Karpas-422 (cell line): ENCODE data around the gene ASAH2. TPM values are rescaled to one million over a fixed set of nuclear protein-coding genes. Genes with fewer than 3 reads are reported as not detected.
"Not testable (repeated sequence)": the region's sequence is repeated elsewhere in the genome, so short reads cannot be mapped to it uniquely, and the experiment has no call there.

Experiments used
- DNase-seq: peaks from one replicate; pipeline ENCODE4 v3.0.0-alpha.2; 2015
- H2AFZ ChIP-seq: fragments of 200-600 bp; sonication (generic); 2 replicates; pipeline ENCODE4 v1.6.1; 2014; ENCODE audit warnings: antibody characterized with exemption, low read length, mixed read lengths
- H3K27ac ChIP-seq: fragments of 200-600 bp; sonication (generic); 2 replicates; pipeline ENCODE4 v1.5.1; 2014; ENCODE audit warnings: mild to moderate bottlenecking, low read length, moderate library complexity
- H3K27me3 ChIP-seq: fragments of 200-600 bp; sonication (generic); 2 replicates; pipeline ENCODE4 v1.6.1; 2014; ENCODE audit warnings: low read length, mixed read lengths
- H3K36me3 ChIP-seq: fragments of 200-600 bp; sonication (generic); 2 replicates; pipeline ENCODE4 v1.6.1; 2014; ENCODE audit warnings: low read length, mixed read lengths; ENCODE audit not compliant: insufficient read depth
- H3K4me1 ChIP-seq: fragments of 200-600 bp; sonication (generic); 2 replicates; pipeline ENCODE4 v1.6.1; 2014; ENCODE audit warnings: mild to moderate bottlenecking, low read length, mixed read lengths
- H3K4me2 ChIP-seq: fragments of 200-600 bp; sonication (generic); 2 replicates; pipeline ENCODE4 v1.6.1; 2014; ENCODE audit warnings: low read length, low read depth, mild to moderate bottlenecking; ENCODE audit not compliant: poor library complexity, severe bottlenecking
- H3K4me3 ChIP-seq: fragments of 200-600 bp; sonication (generic); 2 replicates; pipeline ENCODE4 v1.5.1; 2014; ENCODE audit warnings: mild to moderate bottlenecking, antibody characterized with exemption, low read length, mixed read lengths
- H3K79me2 ChIP-seq: fragments of 200-600 bp; sonication (generic); 2 replicates; pipeline ENCODE4 v1.6.1; 2014; ENCODE audit warnings: mild to moderate bottlenecking, low read length, mixed read lengths
- H3K9ac ChIP-seq: fragments of 200-600 bp; sonication (generic); 2 replicates; pipeline ENCODE4 v1.6.0; 2014; ENCODE audit warnings: low read length
- H3K9me2 ChIP-seq: fragments of 200-600 bp; sonication (generic), shearing (Covaris generic); replicated peaks from 2 replicates; pipeline ENCODE4 v1.6.0; 2014; ENCODE audit warnings: mild to moderate bottlenecking, low read length, moderate library complexity; ENCODE audit not compliant: insufficient read depth
- H3K9me3 ChIP-seq: fragments of 300-700, 200-600 bp; sonication (generic); 2 replicates; pipeline ENCODE4 v1.6.1; 2014; ENCODE audit warnings: low read length, mixed read lengths
- H4K20me1 ChIP-seq: fragments of 200-600 bp; sonication (generic); 2 replicates; pipeline ENCODE4 v1.6.1; 2014; ENCODE audit warnings: mild to moderate bottlenecking, antibody characterized with exemption, low read length, low read depth; ENCODE audit not compliant: insufficient read depth
- total RNA-seq: library from RNA; depleted of rRNA; stranded (reverse); fragments of >200 nt; shearing (Covaris generic); gene quantifications from 2 replicates; pipeline ENCODE4 v1.2.3, GENCODE V29; 2014; ENCODE audit warnings: low replicate concordance

ASAH2 gene
- total RNA-seq, 1 experiment from 2014 or later: 8.7 TPM

DNA sequence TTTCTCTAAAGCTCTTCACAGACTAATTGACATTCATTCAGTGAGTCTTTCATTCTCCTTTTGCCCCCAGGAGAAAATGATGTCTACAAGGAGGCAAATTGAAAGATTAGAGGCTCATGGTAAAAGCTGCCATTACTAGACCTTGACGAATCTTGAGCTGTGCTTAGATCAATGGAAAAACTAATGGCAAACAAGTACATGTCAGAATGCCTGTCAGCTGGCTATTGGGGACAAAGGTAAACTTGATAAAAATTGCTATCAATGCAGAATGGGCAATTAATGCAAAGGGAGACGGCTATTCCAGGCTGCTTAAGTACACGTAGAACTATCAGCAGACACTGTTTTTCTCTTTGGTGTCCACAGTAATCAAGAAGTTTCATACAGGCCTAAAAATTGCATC lies 3.3 kb downstream of the ASAH2 start:
- no peaks in the 10 kb centered on the region for H3K27me3 ChIP-seq
- no peak overlapping the region for H2AFZ ChIP-seq
- no peak overlapping the region for H3K27ac ChIP-seq
- H3K9me3 ChIP-seq: no peaks in the 10 kb centered on the region
- H3K36me3 ChIP-seq: no peaks in the 10 kb centered on the region
- H4K20me1 ChIP-seq: no peaks in the 10 kb centered on the region
- DNase-seq: no peak
- H3K4me2 ChIP-seq: no peak overlapping the region
- H3K9ac ChIP-seq: no peak overlapping the region
- no peaks in the 10 kb centered on the region for H3K4me1 ChIP-seq
- no peaks in the 10 kb centered on the region for H3K9me2 ChIP-seq
- H3K79me2 ChIP-seq: no peaks in the 10 kb centered on the region
- H3K4me3 ChIP-seq: no peak overlapping the region

DNA sequence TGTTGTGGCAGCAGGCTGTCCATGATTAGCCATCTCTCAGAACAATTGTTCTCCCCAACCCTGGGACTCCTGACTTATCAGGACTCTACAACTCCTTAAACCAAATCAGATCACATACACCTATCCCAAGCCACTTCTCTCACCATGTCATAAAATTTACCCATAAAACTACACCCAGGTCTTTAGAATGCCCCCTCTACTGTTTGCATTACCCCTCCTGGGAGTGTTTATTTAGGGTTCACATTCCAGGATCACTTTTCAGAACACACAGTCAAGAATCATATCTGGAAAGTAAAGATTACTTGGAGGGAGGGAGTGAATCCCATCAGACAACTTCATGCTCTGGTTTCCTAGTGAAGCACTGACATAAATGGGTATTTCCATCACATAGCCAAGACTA lies 7.1 kb downstream of the ASAH2 start:
- H3K9me2 ChIP-seq: no peaks in the 10 kb centered on the region
- H3K9me3 ChIP-seq: no peaks in the 10 kb centered on the region
- H4K20me1 ChIP-seq: no peaks in the 10 kb centered on the region
- DNase-seq: no peak
- H2AFZ ChIP-seq: no peak overlapping the region
- no peaks in the 10 kb centered on the region for H3K36me3 ChIP-seq
- H3K4me3 ChIP-seq: no peak overlapping the region
- H3K4me1 ChIP-seq: no peaks in the 10 kb centered on the region
- no peaks in the 10 kb centered on the region for H3K27me3 ChIP-seq
- no peak overlapping the region for H3K4me2 ChIP-seq
- H3K79me2 ChIP-seq: no peaks in the 10 kb centered on the region
- no peak overlapping the region for H3K27ac ChIP-seq
- no peak overlapping the region for H3K9ac ChIP-seq

GRCh38 chr10:50242777-50243176 lies 8.5 kb downstream of the ASAH2 start:
- H3K79me2 ChIP-seq: no peaks in the 10 kb centered on the region
- no peaks in the 10 kb centered on the region for H3K9me3 ChIP-seq
- no peaks in the 10 kb centered on the region for H3K27me3 ChIP-seq
- no peak for DNase-seq
- H3K4me2 ChIP-seq: no peak overlapping the region
- H3K4me1 ChIP-seq: no peaks in the 10 kb centered on the region
- H3K36me3 ChIP-seq: no peaks in the 10 kb centered on the region
- no peak overlapping the region for H3K4me3 ChIP-seq
- no peaks in the 10 kb centered on the region for H3K9me2 ChIP-seq
- no peak overlapping the region for H3K9ac ChIP-seq
- H4K20me1 ChIP-seq: no peaks in the 10 kb centered on the region
- H2AFZ ChIP-seq: no peak overlapping the region
- no peak overlapping the region for H3K27ac ChIP-seq

DNA sequence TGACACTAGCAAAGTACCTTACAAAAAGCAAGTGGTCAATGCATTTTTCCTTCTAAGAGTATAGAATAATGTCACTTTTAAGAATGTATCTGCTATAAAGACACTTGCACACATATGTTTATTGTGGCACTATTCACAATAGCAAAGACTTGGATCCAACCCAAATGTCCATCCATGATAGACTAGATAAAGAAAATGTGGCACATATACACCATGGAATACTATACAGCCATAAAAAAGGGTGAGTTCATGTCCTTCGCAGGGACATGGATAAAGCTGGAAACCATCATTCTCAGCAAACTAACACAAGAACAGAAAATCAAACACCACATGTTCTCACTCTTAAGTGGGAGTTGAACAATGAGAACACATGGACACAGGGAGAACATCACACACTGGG lies 9.8 kb downstream of the ASAH2 start:
- not testable (repeated sequence) for H3K4me3 ChIP-seq, H4K20me1 ChIP-seq, H2AFZ ChIP-seq, H3K4me1 ChIP-seq, H3K36me3 ChIP-seq, H3K9ac ChIP-seq, H3K9me2 ChIP-seq, H3K79me2 ChIP-seq, H3K27me3 ChIP-seq, H3K27ac ChIP-seq, DNase-seq, H3K9me3 ChIP-seq, H3K4me2 ChIP-seq

- Histone ChIP-seq H3K36me3 (no peaks in the 10 kb centered on the region), H4K20me1 (no peaks in the 10 kb centered on the region), H3K4me2 (no peak overlapping the region), H3K9me3 (no peaks in the 10 kb centered on the region), H3K9ac (no peak overlapping the region), H3K27ac (no peak overlapping the region), H3K79me2 (no peaks in the 10 kb centered on the region), H2AFZ (no peak overlapping the region), H3K27me3 (no peaks in the 10 kb centered on the region), H3K9me2 (no peaks in the 10 kb centered on the region), H3K4me1 (no peaks in the 10 kb centered on the region), H3K4me3 (no peak overlapping the region)
- no peak for DNase-seq
These were observed 16.8 kb downstream of the ASAH2 start for GRCh38 chr10:50234486-50234885.

DNA sequence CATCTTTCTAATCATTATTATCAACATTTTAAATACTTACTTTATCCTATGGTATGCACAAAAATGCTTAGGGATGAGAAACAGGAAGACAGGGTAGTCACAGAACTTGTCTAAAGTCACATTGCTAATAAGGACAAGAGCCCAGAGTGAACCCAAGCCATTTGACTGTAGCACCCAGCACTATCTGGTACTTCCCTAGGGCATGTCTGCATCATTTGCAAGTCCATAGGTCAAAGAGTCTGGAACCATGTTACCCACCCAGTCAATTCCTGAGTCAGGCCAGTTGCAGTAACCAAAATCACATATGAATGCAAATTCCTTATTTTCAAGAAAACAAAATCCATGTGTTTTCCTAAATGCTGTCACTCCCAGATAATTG lies 19.1 kb downstream of the ASAH2 start:
- Histone ChIP-seq H2AFZ (no peak overlapping the region), H3K4me1 (no peaks in the 10 kb centered on the region), H3K27ac (no peak overlapping the region), H3K27me3 (no peaks in the 10 kb centered on the region), H3K36me3 (no peaks in the 10 kb centered on the region), H3K9me2 (no peaks in the 10 kb centered on the region), H3K4me2 (no peak overlapping the region), H3K9me3 (no peaks in the 10 kb centered on the region), H3K9ac (no peak overlapping the region), H4K20me1 (no peaks in the 10 kb centered on the region), H3K79me2 (no peaks in the 10 kb centered on the region), H3K4me3 (no peak overlapping the region)
- DNase-seq: no peak

- H3K4me1 ChIP-seq: no peaks in the 10 kb centered on the region
- H3K9me3 ChIP-seq: no peaks in the 10 kb centered on the region
- no peaks in the 10 kb centered on the region for H3K36me3 ChIP-seq
- no peak overlapping the region for H3K4me3 ChIP-seq
- H3K9me2 ChIP-seq: no peaks in the 10 kb centered on the region
- H3K27me3 ChIP-seq: no peaks in the 10 kb centered on the region
- H2AFZ ChIP-seq: no peak overlapping the region
- DNase-seq: no peak
- no peaks in the 10 kb centered on the region for H3K79me2 ChIP-seq
- H3K4me2 ChIP-seq: no peak overlapping the region
- no peaks in the 10 kb centered on the region for H4K20me1 ChIP-seq
- no peak overlapping the region for H3K27ac ChIP-seq
- H3K9ac ChIP-seq: no peak overlapping the region
These were observed 19.6 kb downstream of the ASAH2 start for GRCh38 chr10:50231515-50232260.

GRCh38 chr10:50229460-50229859 lies 21.9 kb downstream of the ASAH2 start:
- no peak overlapping the region for H3K27ac ChIP-seq

More at GRCh38 chr10:50229460-50229859, 21.9 kb downstream of the ASAH2 start:
- no peak overlapping the region for H3K4me2 ChIP-seq
- no peaks in the 10 kb centered on the region for H3K36me3 ChIP-seq
- H3K9me2 ChIP-seq: no peaks in the 10 kb centered on the region
- H3K79me2 ChIP-seq: no peaks in the 10 kb centered on the region
- H3K9me3 ChIP-seq: no peaks in the 10 kb centered on the region
- DNase-seq: no peak
- H2AFZ ChIP-seq: no peak overlapping the region
- no peaks in the 10 kb centered on the region for H3K27me3 ChIP-seq
- no peak overlapping the region for H3K4me3 ChIP-seq
- no peaks in the 10 kb centered on the region for H4K20me1 ChIP-seq
- no peak overlapping the region for H3K9ac ChIP-seq
- no peaks in the 10 kb centered on the region for H3K4me1 ChIP-seq
